H1 (cell line): ENCODE results near the gene OXSM. TPM values are rescaled to one million over a fixed set of nuclear protein-coding genes. Genes with fewer than 3 reads are reported as not detected.

ENCODE experiments used
- CTCF ChIA-PET: fragments of 300-600 bp; sonication (Branson Sonifier 250); formaldehyde crosslinking; loops from one replicate; lab custom pipeline; 2021; ENCODE audit not compliant: partially characterized antibody; lab: Charles Lee
- POLR2A ChIA-PET: fragments of 300-600 bp; sonication (Branson Sonifier 250); formaldehyde crosslinking; loops from one replicate; lab custom pipeline; 2021; ENCODE audit warnings: inconsistent platforms; ENCODE audit not compliant: partially characterized antibody; lab: Charles Lee
- DNase-seq, 2 experiments: peaks; one replicate each; pipeline versions ENCODE4 v3.0.0 to v3.0.0-alpha.2; 2010 to 2022; ENCODE audit warnings: low spot score in 2 of 2, low read depth in 1 of 2, mixed read lengths in 1 of 2
- FAIRE-seq: peaks from 2 replicates; lab custom pipeline; 2011; peaks lifted over from hg19 to GRCh38; lab: Jason Lieb, UNC
- H2AFZ ChIP-seq: 2 replicates; pipeline ENCODE4 v1.8.1; 2012; ENCODE audit warnings: low read length, inconsistent platforms
- H2AK5ac ChIP-seq: 2 replicates; pipeline ENCODE4 v1.6.1; 2013; ENCODE audit warnings: low read depth, low read length
- H2BK120ac ChIP-seq: replicated peaks from 2 replicates; pipeline ENCODE3; 2013; ENCODE audit warnings: low read depth, low read length, inconsistent platforms
- H2BK12ac ChIP-seq: 2 replicates; pipeline ENCODE4 v1.6.1; 2013; ENCODE audit warnings: low read depth, low read length
- H2BK15ac ChIP-seq: 2 replicates; pipeline ENCODE4 v1.6.1; 2013; ENCODE audit warnings: low read length
- H2BK20ac ChIP-seq: 2 replicates; pipeline ENCODE4 v1.6.1; 2013; ENCODE audit warnings: low read length
- H2BK5ac ChIP-seq: 2 replicates; pipeline ENCODE4 v1.6.1; 2013; ENCODE audit warnings: low read depth, low read length
- H3K14ac ChIP-seq: 2 replicates; pipeline ENCODE4 v1.6.1; 2013; ENCODE audit warnings: inconsistent platforms; ENCODE audit not compliant: insufficient read length
- H3K18ac ChIP-seq: 2 replicates; pipeline ENCODE4 v1.6.1; 2013; ENCODE audit warnings: low read length; ENCODE audit errors: extremely low read depth
- H3K23ac ChIP-seq: 2 replicates; pipeline ENCODE4 v1.6.1; 2013; ENCODE audit warnings: inconsistent platforms; ENCODE audit not compliant: insufficient read length
- H3K23me2 ChIP-seq: 2 replicates; pipeline ENCODE4 v1.6.1; 2013; ENCODE audit warnings: low read depth, low read length
- H3K27ac ChIP-seq: 2 replicates; pipeline ENCODE4 v1.6.1; 2011; ENCODE audit warnings: low read depth, low read length, inconsistent platforms
- H3K27me3 ChIP-seq, 4 experiments: replicated peaks in 1 of 4; 1 replicate in 1 of 4; 2 replicates in 3 of 4; pipeline versions ENCODE4 v1.6.1 to v1.8.1; 2011 to 2013; ENCODE audit warnings: low read length in 3 of 4, mild to moderate bottlenecking in 3 of 4, inconsistent platforms in 2 of 4, mixed read lengths in 2 of 4, moderate library complexity in 1 of 4; ENCODE audit not compliant: control insufficient read depth in 3 of 4, insufficient read depth in 3 of 4; ENCODE audit errors: extremely low read depth in 1 of 4
- H3K36me3 ChIP-seq, 4 experiments: 2 replicates each; pipeline versions ENCODE4 v1.6.1 to v1.8.1; 2011 to 2013; ENCODE audit warnings: mild to moderate bottlenecking in 4 of 4, low read length in 3 of 4, moderate library complexity in 2 of 4, control low read depth in 1 of 4, inconsistent platforms in 1 of 4; ENCODE audit not compliant: insufficient read depth in 4 of 4, control insufficient read depth in 2 of 4
- H3K4ac ChIP-seq: replicated peaks from 2 replicates; pipeline ENCODE3; 2013; ENCODE audit warnings: low read length, low read depth, mixed read lengths, inconsistent platforms; ENCODE audit not compliant: insufficient read length
- H3K4me1 ChIP-seq, 4 experiments: replicated peaks in 1 of 4; 1 replicate in 1 of 4; 2 replicates in 3 of 4; pipeline versions ENCODE4 v1.6.1 to v1.8.1; 2011 to 2013; ENCODE audit warnings: low read length in 3 of 4, inconsistent platforms in 2 of 4, mixed read lengths in 1 of 4; ENCODE audit not compliant: insufficient read depth in 4 of 4, control insufficient read depth in 3 of 4
- H3K4me2 ChIP-seq, 2 experiments: 2 replicates each; pipeline versions ENCODE4 v1.6.1 to v1.8.1; 2011 to 2013; ENCODE audit warnings: low read depth in 2 of 2, low read length in 2 of 2, control low read depth in 1 of 2, inconsistent platforms in 1 of 2, mild to moderate bottlenecking in 1 of 2; ENCODE audit not compliant: insufficient read depth in 1 of 2
- H3K4me3 ChIP-seq, 4 experiments: fragments of 200-600, 300-600 bp in 1 of 4; sonication (generic), shearing (Covaris generic), sonication (Bioruptor Twin) in 1 of 4; 2 replicates each; pipeline versions ENCODE4 v1.5.1 to v1.8.1; 2011 to 2016; ENCODE audit warnings: low read length in 4 of 4, low read depth in 3 of 4, control low read depth in 2 of 4, inconsistent platforms in 2 of 4, mild to moderate bottlenecking in 2 of 4, mixed read lengths in 1 of 4, moderate library complexity in 1 of 4; ENCODE audit not compliant: insufficient read depth in 2 of 4; ENCODE audit errors: extremely low read depth in 1 of 4
- H3K56ac ChIP-seq: replicated peaks from 2 replicates; pipeline ENCODE3; 2013; ENCODE audit warnings: low read depth, mild to moderate bottlenecking, mixed read lengths, low read length, inconsistent platforms; ENCODE audit not compliant: insufficient read length
- H3K79me1 ChIP-seq: 2 replicates; pipeline ENCODE4 v1.6.1; 2013; ENCODE audit warnings: low read depth, low read length, control low read depth
- H3K79me2 ChIP-seq, 2 experiments: 2 replicates each; pipeline versions ENCODE4 v1.6.1 to v1.8.1; 2012 to 2013; ENCODE audit warnings: low read length in 2 of 2, mild to moderate bottlenecking in 2 of 2, inconsistent platforms in 1 of 2; ENCODE audit not compliant: insufficient read depth in 2 of 2, control insufficient read depth in 1 of 2
- H3K9ac ChIP-seq, 4 experiments: replicated peaks in 1 of 4; 1 replicate in 1 of 4; 2 replicates in 3 of 4; pipeline versions ENCODE4 v1.6.1 to v1.8.1; 2011 to 2013; ENCODE audit warnings: low read depth in 3 of 4, low read length in 3 of 4, control low read depth in 2 of 4, mild to moderate bottlenecking in 2 of 4, moderate library complexity in 2 of 4, inconsistent platforms in 1 of 4; ENCODE audit errors: extremely low read depth in 1 of 4
- H3K9me3 ChIP-seq, 2 experiments: 2 replicates each; pipeline versions ENCODE4 v1.6.1 to v1.8.1; 2012 to 2013; ENCODE audit warnings: mild to moderate bottlenecking in 2 of 2, moderate library complexity in 2 of 2, control low read depth in 1 of 2, inconsistent platforms in 1 of 2, low read depth in 1 of 2, low read length in 1 of 2, mixed read lengths in 1 of 2; ENCODE audit not compliant: insufficient read depth in 2 of 2
- H4K20me1 ChIP-seq, 2 experiments: replicated peaks in 1 of 2; 2 replicates each; pipeline versions ENCODE3 to v1.8.1; 2011 to 2013; ENCODE audit warnings: inconsistent platforms in 2 of 2, low read length in 2 of 2, mild to moderate bottlenecking in 1 of 2; ENCODE audit not compliant: insufficient read depth in 2 of 2, control insufficient read depth in 1 of 2
- H4K5ac ChIP-seq: 2 replicates; pipeline ENCODE4 v1.6.1; 2013; ENCODE audit warnings: low read length, low read depth, mixed read lengths, inconsistent platforms; ENCODE audit not compliant: insufficient read length
- H4K8ac ChIP-seq: 2 replicates; pipeline ENCODE4 v1.8.0; 2013; ENCODE audit warnings: mild to moderate bottlenecking, moderate library complexity, low read length, inconsistent platforms; ENCODE audit not compliant: insufficient read depth; ENCODE audit errors: extremely low read depth
- H4K91ac ChIP-seq: replicated peaks from 2 replicates; pipeline ENCODE3; 2013; ENCODE audit warnings: low read length, mixed read lengths, inconsistent platforms; ENCODE audit not compliant: insufficient read length
- ASH2L ChIP-seq: fragments of 200-600, 300-600 bp; sonication (generic); IDR thresholded peaks from one replicate; pipeline ENCODE4 v1.7.1; 2017; ENCODE audit warnings: low read length
- BCL11A ChIP-seq, 2 experiments: IDR thresholded peaks; one replicate each; pipeline ENCODE4 v1.6.1; 2011; ENCODE audit warnings: low read depth in 2 of 2, low read length in 2 of 2, mild to moderate bottlenecking in 2 of 2
- BRCA1 ChIP-seq: IDR thresholded peaks from 2 replicates; pipeline ENCODE4 v1.6.1; 2012; ENCODE audit warnings: low read depth, low read length, improper control_type of control experiment
- CEBPB ChIP-seq: IDR thresholded peaks from 2 replicates; pipeline ENCODE4 v1.6.1; 2012; ENCODE audit warnings: low read depth, low read length
- CHD1 ChIP-seq: IDR thresholded peaks from 2 replicates; pipeline ENCODE4 v1.6.1; 2012; ENCODE audit warnings: low read depth, low read length, improper control_type of control experiment
- GABPA ChIP-seq: IDR thresholded peaks from 2 replicates; pipeline ENCODE4 v1.6.1; 2011; ENCODE audit warnings: mild to moderate bottlenecking, low read length, moderate library complexity, borderline replicate concordance; ENCODE audit not compliant: insufficient read depth
- HDAC2 ChIP-seq, 2 experiments: fragments of 300-600 bp in 1 of 2; sonication (generic) in 1 of 2; IDR thresholded peaks; 2 replicates each; pipeline ENCODE4 v1.6.1; 2011 to 2012; ENCODE audit warnings: low read depth in 2 of 2, low read length in 2 of 2, mild to moderate bottlenecking in 2 of 2, moderate library complexity in 2 of 2, borderline replicate concordance in 1 of 2, inconsistent platforms in 1 of 2
- MAX ChIP-seq: IDR thresholded peaks from 2 replicates; pipeline ENCODE4 v1.6.1; 2012; ENCODE audit warnings: inconsistent platforms
- PHF8 ChIP-seq: fragments of 200-600 bp; sonication (generic); conservative IDR thresholded peaks from 2 replicates; pipeline ENCODE4 v1.7.1; 2012; ENCODE audit warnings: low read depth, mild to moderate bottlenecking, inconsistent platforms, low read length, moderate library complexity
- POLR2AphosphoS5 ChIP-seq: IDR thresholded peaks from 2 replicates; pipeline ENCODE4 v1.6.1; 2011; ENCODE audit warnings: low read depth, low read length
- SIN3A ChIP-seq, 2 experiments: IDR thresholded peaks in 1 of 2; conservative IDR thresholded peaks in 1 of 2; 2 replicates each; pipeline ENCODE4 v1.6.1; 2011 to 2012; ENCODE audit warnings: low read length in 2 of 2, improper control_type of control experiment in 1 of 2, low read depth in 1 of 2, mild to moderate bottlenecking in 1 of 2
- SIRT6 ChIP-seq: IDR thresholded peaks from one replicate; pipeline ENCODE4 v1.7.1; 2012; ENCODE audit warnings: low read length, inconsistent platforms
- TAF1 ChIP-seq: IDR thresholded peaks from 2 replicates; pipeline ENCODE4 v1.6.1; 2011; ENCODE audit warnings: mild to moderate bottlenecking, low read depth, low read length
- TEAD4 ChIP-seq: IDR thresholded peaks from 2 replicates; pipeline ENCODE4 v1.6.1; 2012; ENCODE audit warnings: low read depth, low read length, inconsistent platforms, mixed read lengths
- WGBS, 2 experiments: shearing (Covaris generic) in 1 of 2; methylation state at CpG; one replicate each; pipeline versions ENCODE4 v1.1.6 to v1.1.7; 2013 to 2015; ENCODE audit warnings: low lambda C conversion rate in 2 of 2, mixed read lengths in 2 of 2, inconsistent platforms in 1 of 2, low coverage in 1 of 2, missing lambda C conversion rate in 1 of 2; ENCODE audit not compliant: insufficient replicate concordance in 2 of 2, insufficient coverage in 1 of 2, insufficient read length in 1 of 2; ENCODE audit errors: extremely low coverage in 1 of 2, missing lambda C conversion rate in 1 of 2; 5-methylcytosine and 5-hydroxymethylcytosine counted together
- polyA plus RNA-seq, 7 experiments: library from polyadenylated mRNA; depleted of rRNA in 3 of 7; stranded (reverse) in 5 of 7; unstranded in 2 of 7; fragments of >200 nt in 5 of 7; fragments of 200-250 nt in 2 of 7; gene quantifications; 1 replicate in 5 of 7; 2 replicates in 1 of 7; 4 replicates in 1 of 7; pipeline versions ENCODE4 v1.2.1 to v1.2.3, GENCODE V29; 2011 to 2013; ENCODE audit warnings: missing spikeins in 2 of 7, mixed read lengths in 2 of 7
- total RNA-seq: library from RNA; stranded (reverse); fragmentation: NEBNext Ultra II Directional; extraction: Animal tissue kit (Norgen Biotek cat#: 25700); gene quantifications from 2 replicates; pipeline ENCODE4 v1.2.1, GENCODE V29; 2021

Gene OXSM
- total and polyA plus RNA-seq, 2 of the 8 experiments (the other 6 are each of a cell fraction or from before 2014, with no cell fraction given) = 1.3 to 2.2 TPM

- no peak overlapping the region for H2BK120ac ChIP-seq
- ChIA-PET CTCF (interaction anchor here (0.7 to 1.2 kb wide), 3 partner anchors 88 to 1056 kb away, joined by 3 to 5 read pairs (median 3); no protein-coding TSS in a partner anchor), POLR2A (interaction anchor here (1.2 kb wide), 1 partner anchor 12 kb away, joined by 3 read pairs; no protein-coding TSS in a partner anchor)
- no peak overlapping the region for H3K56ac ChIP-seq
- H3K18ac ChIP-seq = no peak overlapping the region
- H3K27me3 ChIP-seq = no peaks in the 10 kb centered on the region
- H3K4me1 ChIP-seq = no peaks in the 10 kb centered on the region
- peaks cover 0 to 2% (median 0%) of the 10 kb centered on the region in 4 experiments; a peak in 3 of 8 replicates for H3K36me3 ChIP-seq
- no peak overlapping the region for H2BK20ac ChIP-seq
- no peak overlapping the region for H4K5ac ChIP-seq
- WGBS, 2 experiments = 99% methylated on average over 6 of the region's 6 CpGs; no CpG with 5 or more reads in 1 of the 2 experiments
- no peaks in the 10 kb centered on the region for H3K79me1 ChIP-seq
- H3K14ac ChIP-seq = no peak overlapping the region
- H2AFZ ChIP-seq = no peak overlapping the region
- H3K4me3 ChIP-seq = no peak overlapping the region
- no peak overlapping the region for H3K4me2 ChIP-seq
- no peak overlapping the region for H4K91ac ChIP-seq
- H3K27ac ChIP-seq = no peak overlapping the region
- no peaks in the 10 kb centered on the region for H4K20me1 ChIP-seq
- H2AK5ac ChIP-seq = no peak overlapping the region
- H2BK12ac ChIP-seq = no peak overlapping the region
- H3K23ac ChIP-seq = no peak overlapping the region
- H3K9me3 ChIP-seq = no peaks in the 10 kb centered on the region
- no peak overlapping the region for H3K4ac ChIP-seq
- no peak overlapping the region for H2BK15ac ChIP-seq
- H4K8ac ChIP-seq = no peak overlapping the region
- H2BK5ac ChIP-seq = no peak overlapping the region
- H3K9ac ChIP-seq = no peak overlapping the region
- FAIRE-seq = no peak
- no peaks in the 10 kb centered on the region for H3K79me2 ChIP-seq
- H3K23me2 ChIP-seq = no peaks in the 10 kb centered on the region
- DNase-seq = no peak
- TF ChIP-seq ASH2L (no peak), BRCA1 (no peak), SIRT6 (no peak), TAF1 (no peak), HDAC2 (IDR thresholded peaks at IDR 0.05; ENCODE audit: borderline replicate concordance in 1 of 2, low read depth in 2 of 2, low read length in 2 of 2) (no peak), BCL11A (IDR thresholded peaks at IDR 0.05; ENCODE audit: low read depth in 2 of 2, low read length in 2 of 2) (no peak), GABPA (no peak), CEBPB (no peak), PHF8 (no peak), SIN3A (conservative IDR thresholded peaks at IDR 0.05 in 1 of 2, IDR thresholded peaks at IDR 0.05 in 1 of 2; ENCODE audit: low read depth in 1 of 2, low read length in 2 of 2) (no peak), CHD1 (no peak), MAX (no peak), TEAD4 (no peak), POLR2AphosphoS5 (no peak)
These were observed 21.0 kb upstream of the OXSM start for GRCh38 chr3:25768851-25769250.
